Panc1 (cell line): Measurements from ENCODE around the gene OTOP2. TPM values are rescaled to one million over a fixed set of nuclear protein-coding genes. Genes with fewer than 3 reads are reported as not detected.

Experiments
- ATAC-seq: fragments of 200-7000 bp; cut with Tn5 transposase; 2 replicates; pipeline ENCODE4 v1.9.1; 2020; ENCODE audit warnings: mild to moderate bottlenecking, moderate library complexity
- BruUV-seq: library from RNA; stranded (reverse); fragments of 400-500 nt; replicated peaks from 2 replicates; lab custom pipeline; 2021; lab: Mats Ljungman, UMichigan
- CTCF ChIA-PET: fragments of 300-600 bp; sonication (Branson Sonifier 250); formaldehyde crosslinking; loops from one replicate; lab custom pipeline; 2022; ENCODE audit warnings: antibody characterized with exemption; lab: Charles Lee
- POLR2A ChIA-PET: fragments of 300-600 bp; sonication (Branson Sonifier 250); formaldehyde crosslinking; loops from one replicate; lab custom pipeline; 2022; ENCODE audit warnings: antibody characterized with exemption; lab: Charles Lee
- DNase-seq: peaks from one replicate; pipeline ENCODE4 v3.0.0-alpha.2; 2010; ENCODE audit warnings: low read depth, low spot score
- H3K27ac ChIP-seq: 2 replicates; pipeline ENCODE4 v1.5.1; 2011; ENCODE audit warnings: mild to moderate bottlenecking, low read length, inconsistent platforms
- H3K27me3 ChIP-seq: fragments of 200-500 bp; sonication (Bioruptor generic); 2 replicates; pipeline ENCODE4 v1.6.0; 2014; ENCODE audit warnings: low read length, inconsistent platforms; ENCODE audit not compliant: control insufficient read depth, insufficient read depth
- H3K36me3 ChIP-seq: fragments of 200-500 bp; sonication (Bioruptor generic); 2 replicates; pipeline ENCODE4 v1.5.1; 2014; ENCODE audit warnings: inconsistent platforms, mild to moderate bottlenecking, low read length, moderate library complexity; ENCODE audit not compliant: control insufficient read depth, insufficient read depth
- H3K4me1 ChIP-seq: 2 replicates; pipeline ENCODE4 v1.5.1; 2011; ENCODE audit warnings: inconsistent platforms, mild to moderate bottlenecking, low read length, moderate library complexity; ENCODE audit not compliant: control insufficient read depth, insufficient read depth
- H3K4me3 ChIP-seq, 2 experiments: 2 replicates each; pipeline ENCODE4 v1.5.1; 2011 to 2012; ENCODE audit warnings: low read depth in 2 of 2, low read length in 2 of 2, mild to moderate bottlenecking in 2 of 2, inconsistent platforms in 1 of 2, moderate library complexity in 1 of 2
- H3K9me3 ChIP-seq: fragments of 200-500 bp; sonication (Bioruptor generic); 2 replicates; pipeline ENCODE4 v1.5.1; 2014; ENCODE audit warnings: low read depth, mild to moderate bottlenecking, inconsistent platforms, low read length, moderate library complexity; ENCODE audit not compliant: control insufficient read depth, insufficient read depth
- CTCF ChIP-seq: fragments of 450-650 bp; IDR thresholded peaks from 2 replicates; pipeline ENCODE4 v1.5.1; 2017; ENCODE audit warnings: mild to moderate bottlenecking
- POLR2AphosphoS5 ChIP-seq: IDR thresholded peaks from 2 replicates; pipeline ENCODE4 v1.6.1; 2012; ENCODE audit warnings: mild to moderate bottlenecking, low read depth, low read length, moderate library complexity
- SIN3A ChIP-seq: IDR thresholded peaks from 2 replicates; pipeline ENCODE4 v1.6.1; 2012; ENCODE audit warnings: low read depth, mild to moderate bottlenecking, low read length, moderate library complexity, borderline replicate concordance; ENCODE audit not compliant: insufficient read depth
- TCF7L2 ChIP-seq: IDR thresholded peaks from 2 replicates; pipeline ENCODE4 v1.6.1; 2011; ENCODE audit warnings: mild to moderate bottlenecking, low read depth, low read length, inconsistent platforms
- in situ Hi-C: cut with HindIII; loops from 2 replicates; pipeline ENCODE4 v1.10.0; 2016; ENCODE audit warnings: low sequenced_read_pairs, low pct_unique_long_range_greater_than_20kb
- intact Hi-C: fragments of 100-400 bp; cut with micrococcal nuclease; formaldehyde crosslinking; loops from one replicate; pipeline ENCODE4 v1.10.0; 2022; ENCODE audit not compliant: unreplicated experiment
- total RNA-seq: library from RNA; stranded (reverse); gene quantifications from one replicate; pipeline ENCODE4 v1.2.1, GENCODE V29; 2021; ENCODE audit not compliant: unreplicated experiment
- TF ChIP-seq, protein P1 (sequence below), 2 experiments: IDR thresholded peaks; 2 replicates each; pipeline ENCODE4 v1.6.1; 2011 to 2012; ENCODE audit warnings: low read depth in 2 of 2, control low read depth in 1 of 2, low read length in 1 of 2, mild to moderate bottlenecking in 1 of 2, moderate library complexity in 1 of 2; ENCODE audit not compliant: insufficient read depth in 1 of 2

Gene OTOP2
- total RNA-seq, 1 experiment from 2014 or later: not detected

DNA sequence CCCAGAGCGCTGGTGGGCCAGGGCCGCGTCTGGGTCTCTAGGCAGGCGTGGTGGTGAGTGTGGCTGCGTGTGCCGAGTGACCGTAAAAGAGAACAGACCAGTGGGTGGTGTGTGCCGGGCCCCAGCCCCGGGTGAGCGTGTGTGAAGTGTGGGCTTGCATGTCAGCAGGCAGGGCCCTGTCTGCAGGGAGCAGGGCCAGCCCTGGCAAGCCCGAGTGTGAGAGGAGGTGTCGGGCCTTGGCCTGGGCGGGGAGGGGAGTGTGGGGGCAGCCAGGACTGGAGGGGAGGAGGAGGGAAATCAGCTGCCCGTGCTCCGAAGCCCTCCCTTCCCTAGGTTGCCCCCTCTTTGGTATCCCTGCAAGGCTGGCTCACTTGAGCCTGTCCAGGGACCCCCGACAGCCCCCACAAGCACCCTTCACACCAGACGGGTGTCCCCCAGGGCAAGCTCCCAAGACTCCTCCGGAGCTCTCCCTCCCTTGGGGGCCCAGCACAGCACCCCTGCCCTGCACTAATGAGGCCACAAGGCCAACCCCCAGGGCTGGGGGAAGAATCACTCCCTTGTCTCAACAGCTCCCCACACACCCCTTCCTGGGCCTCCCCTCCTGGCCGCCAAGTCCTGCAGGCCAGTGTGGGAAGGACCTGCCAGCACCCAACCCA, 2.9 kb upstream of the OTOP2 start:
- Histone ChIP-seq H3K4me1 (peaks cover 4% of the 10 kb centered on the region; the same call in 1 of the 2 replicates), H3K27me3 (peaks cover 18% of the 10 kb centered on the region), H3K9me3 (no peaks in the 10 kb centered on the region), H3K36me3 (peaks cover 5% of the 10 kb centered on the region; the same call in 1 of the 2 replicates), H3K4me3 (no peak overlapping the region), H3K27ac (no peak overlapping the region)
- in situ Hi-C loops: no loop called here
- ATAC-seq: 0 out of 2 replicates have a peak, but pooled peaks have one; percentile 16
- no TSS peak for BruUV-seq
- ChIA-PET POLR2A (no interaction called here), CTCF (interaction anchor here (2.6 to 3.4 kb wide), 2 partner anchors 36 to 40 kb away, joined by 30 to 41 read pairs; no protein-coding TSS in a partner anchor)
- intact Hi-C loops: no loop called here
- TF ChIP-seq, protein P1, sequence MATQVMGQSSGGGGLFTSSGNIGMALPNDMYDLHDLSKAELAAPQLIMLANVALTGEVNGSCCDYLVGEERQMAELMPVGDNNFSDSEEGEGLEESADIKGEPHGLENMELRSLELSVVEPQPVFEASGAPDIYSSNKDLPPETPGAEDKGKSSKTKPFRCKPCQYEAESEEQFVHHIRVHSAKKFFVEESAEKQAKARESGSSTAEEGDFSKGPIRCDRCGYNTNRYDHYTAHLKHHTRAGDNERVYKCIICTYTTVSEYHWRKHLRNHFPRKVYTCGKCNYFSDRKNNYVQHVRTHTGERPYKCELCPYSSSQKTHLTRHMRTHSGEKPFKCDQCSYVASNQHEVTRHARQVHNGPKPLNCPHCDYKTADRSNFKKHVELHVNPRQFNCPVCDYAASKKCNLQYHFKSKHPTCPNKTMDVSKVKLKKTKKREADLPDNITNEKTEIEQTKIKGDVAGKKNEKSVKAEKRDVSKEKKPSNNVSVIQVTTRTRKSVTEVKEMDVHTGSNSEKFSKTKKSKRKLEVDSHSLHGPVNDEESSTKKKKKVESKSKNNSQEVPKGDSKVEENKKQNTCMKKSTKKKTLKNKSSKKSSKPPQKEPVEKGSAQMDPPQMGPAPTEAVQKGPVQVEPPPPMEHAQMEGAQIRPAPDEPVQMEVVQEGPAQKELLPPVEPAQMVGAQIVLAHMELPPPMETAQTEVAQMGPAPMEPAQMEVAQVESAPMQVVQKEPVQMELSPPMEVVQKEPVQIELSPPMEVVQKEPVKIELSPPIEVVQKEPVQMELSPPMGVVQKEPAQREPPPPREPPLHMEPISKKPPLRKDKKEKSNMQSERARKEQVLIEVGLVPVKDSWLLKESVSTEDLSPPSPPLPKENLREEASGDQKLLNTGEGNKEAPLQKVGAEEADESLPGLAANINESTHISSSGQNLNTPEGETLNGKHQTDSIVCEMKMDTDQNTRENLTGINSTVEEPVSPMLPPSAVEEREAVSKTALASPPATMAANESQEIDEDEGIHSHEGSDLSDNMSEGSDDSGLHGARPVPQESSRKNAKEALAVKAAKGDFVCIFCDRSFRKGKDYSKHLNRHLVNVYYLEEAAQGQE (IDR thresholded peaks at IDR 0.05; ENCODE audit: insufficient read depth in 1 of 2, low read depth in 2 of 2, low read length in 1 of 2): no peak
- no peak for TF ChIP-seq POLR2AphosphoS5
- TF ChIP-seq CTCF: no peak
- TF ChIP-seq SIN3A: no peak
- TF ChIP-seq TCF7L2: no peak
- no peak for DNase-seq

- Histone ChIP-seq H3K27me3 (peaks cover 18% of the 10 kb centered on the region), H3K36me3 (peaks cover 5% of the 10 kb centered on the region; the same call in 1 of the 2 replicates), H3K4me3 (no peak overlapping the region), H3K27ac (no peak overlapping the region), H3K4me1 (peaks cover 4% of the 10 kb centered on the region; the same call in 1 of the 2 replicates), H3K9me3 (no peaks in the 10 kb centered on the region)
- ATAC-seq (no peak), DNase-seq (no peak)
- intact Hi-C loops: no loop called here
- ChIA-PET POLR2A (no interaction called here), CTCF (interaction anchor here (0.6 to 2.6 kb wide), 2 partner anchors 39 to 294 kb away, joined by 3 to 41 read pairs; no protein-coding TSS in a partner anchor)
- in situ Hi-C loops: no loop called here
- no TSS peak for BruUV-seq
- TF ChIP-seq SIN3A (no peak), CTCF (no peak), POLR2AphosphoS5 (no peak), TCF7L2 (no peak)
- TF ChIP-seq, protein P1 (IDR thresholded peaks at IDR 0.05; ENCODE audit: insufficient read depth in 1 of 2, low read depth in 2 of 2, low read length in 1 of 2): no peak
These were observed 2.3 kb upstream of the OTOP2 start for GRCh38 chr17:74921769-74922168.
